ENCODE measurements around the gene CDKL4.
"Not testable (repeated sequence)": the region's sequence is repeated elsewhere in the genome, so short reads cannot be mapped to it uniquely, and the experiment has no call there.

DNA sequence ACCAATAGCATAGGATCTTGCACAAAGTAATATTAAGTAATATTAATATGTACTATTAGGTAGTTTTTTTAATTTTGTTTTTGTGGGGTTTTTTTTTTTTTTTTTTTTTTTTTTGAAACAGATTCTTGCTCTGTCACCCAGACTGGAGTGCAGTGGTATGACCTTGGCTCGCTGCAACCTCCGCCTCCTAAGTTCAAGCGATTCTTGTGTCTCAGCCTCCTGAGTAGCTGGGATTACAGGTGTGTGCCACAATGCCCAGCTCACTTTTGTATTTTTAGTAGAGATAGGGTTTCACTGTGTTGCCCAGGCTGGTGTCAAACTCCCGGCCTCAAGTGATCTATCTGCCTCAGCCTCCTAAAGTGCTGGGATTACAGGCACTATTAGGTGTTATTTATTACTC, 88.2 kb downstream of the CDKL4 start:
- TF ChIP-seq, protein P1, sequence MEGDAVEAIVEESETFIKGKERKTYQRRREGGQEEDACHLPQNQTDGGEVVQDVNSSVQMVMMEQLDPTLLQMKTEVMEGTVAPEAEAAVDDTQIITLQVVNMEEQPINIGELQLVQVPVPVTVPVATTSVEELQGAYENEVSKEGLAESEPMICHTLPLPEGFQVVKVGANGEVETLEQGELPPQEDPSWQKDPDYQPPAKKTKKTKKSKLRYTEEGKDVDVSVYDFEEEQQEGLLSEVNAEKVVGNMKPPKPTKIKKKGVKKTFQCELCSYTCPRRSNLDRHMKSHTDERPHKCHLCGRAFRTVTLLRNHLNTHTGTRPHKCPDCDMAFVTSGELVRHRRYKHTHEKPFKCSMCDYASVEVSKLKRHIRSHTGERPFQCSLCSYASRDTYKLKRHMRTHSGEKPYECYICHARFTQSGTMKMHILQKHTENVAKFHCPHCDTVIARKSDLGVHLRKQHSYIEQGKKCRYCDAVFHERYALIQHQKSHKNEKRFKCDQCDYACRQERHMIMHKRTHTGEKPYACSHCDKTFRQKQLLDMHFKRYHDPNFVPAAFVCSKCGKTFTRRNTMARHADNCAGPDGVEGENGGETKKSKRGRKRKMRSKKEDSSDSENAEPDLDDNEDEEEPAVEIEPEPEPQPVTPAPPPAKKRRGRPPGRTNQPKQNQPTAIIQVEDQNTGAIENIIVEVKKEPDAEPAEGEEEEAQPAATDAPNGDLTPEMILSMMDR (IDR thresholded peaks at IDR 0.05): not testable (repeated sequence)
- not testable (repeated sequence) for TF ChIP-seq POLR2A (IDR thresholded peaks at IDR 0.05)

All from thyroid gland (tissue), 4 donors.